GM23338 (cell line): ENCODE data around the gene EIF4G3. TPM values are rescaled to one million over a fixed set of nuclear protein-coding genes. Genes with fewer than 3 reads are reported as not detected.

Experiments used
- ATAC-seq: fragments of 200-7000 bp; cut with Tn5 transposase; 3 replicates; pipeline ENCODE4 v1.9.1; 2020
- DNase-seq: peaks from one replicate; pipeline ENCODE4 v3.0.0-alpha.2; 2015; ENCODE audit warnings: low spot score
- H2AFZ ChIP-seq: fragments of 200-600 bp; sonication (generic); 2 replicates; pipeline ENCODE4 v1.8.0; 2016; ENCODE audit warnings: antibody characterized with exemption, mild to moderate bottlenecking, moderate library complexity
- H3F3A ChIP-seq: fragments of 200-600 bp; sonication (generic); replicated peaks from 2 replicates; pipeline ENCODE4 v1.8.0; 2017; ENCODE audit warnings: antibody characterized with exemption, mixed run types, low read depth
- H3K27ac ChIP-seq: fragments of 200-600 bp; sonication (generic); 2 replicates; pipeline ENCODE4 v1.6.1; 2016; ENCODE audit warnings: low read depth
- H3K27me3 ChIP-seq: fragments of 200-600 bp; sonication (generic); 2 replicates; pipeline ENCODE4 v1.8.0; 2016; ENCODE audit warnings: mild to moderate bottlenecking, mixed run types, moderate library complexity; ENCODE audit not compliant: insufficient read depth
- H3K36me3 ChIP-seq: fragments of 200-600 bp; sonication (generic); 2 replicates; pipeline ENCODE4 v1.8.0; 2016; ENCODE audit warnings: mild to moderate bottlenecking; ENCODE audit not compliant: insufficient read depth
- H3K4me1 ChIP-seq: fragments of 200-600 bp; sonication (generic); 2 replicates; pipeline ENCODE4 v1.8.0; 2016; ENCODE audit warnings: mild to moderate bottlenecking, moderate library complexity; ENCODE audit not compliant: insufficient read depth
- H3K4me2 ChIP-seq: fragments of 200-600 bp; sonication (generic); 2 replicates; pipeline ENCODE4 v1.7.1; 2017; ENCODE audit warnings: mixed run types
- H3K4me3 ChIP-seq: fragments of 200-600 bp; sonication (generic); 2 replicates; pipeline ENCODE4 v1.6.1; 2016; ENCODE audit warnings: mixed run types
- H3K79me2 ChIP-seq: fragments of 200-600 bp; sonication (generic); replicated peaks from 2 replicates; pipeline ENCODE4 v1.8.0; 2017; ENCODE audit warnings: mild to moderate bottlenecking; ENCODE audit not compliant: insufficient read depth
- H3K9me2 ChIP-seq: fragments of 200-600 bp; sonication (generic); 2 replicates; pipeline ENCODE4 v1.8.0; 2017; ENCODE audit not compliant: insufficient read depth
- H4K20me1 ChIP-seq: fragments of 200-600 bp; sonication (generic); replicated peaks from 2 replicates; pipeline ENCODE4 v1.8.0; 2017; ENCODE audit warnings: mild to moderate bottlenecking; ENCODE audit not compliant: insufficient read depth
- H3K27ac Mint-ChIP-seq: 2 replicates; pipeline ENCODE4 v1.8.0; 2020; ENCODE audit warnings: inconsistent platforms, mild to moderate bottlenecking, moderate library complexity, mixed read lengths
- H3K27me3 Mint-ChIP-seq: 3 replicates; pipeline ENCODE4 v1.8.0; 2022; ENCODE audit warnings: low read depth, mild to moderate bottlenecking, moderate library complexity, mixed read lengths, inconsistent platforms; ENCODE audit not compliant: insufficient read depth, poor library complexity
- H3K36me3 Mint-ChIP-seq: 3 replicates; pipeline ENCODE4 v1.8.0; 2021; ENCODE audit warnings: low read depth, mild to moderate bottlenecking, inconsistent platforms, moderate library complexity, mixed read lengths
- H3K4me1 Mint-ChIP-seq: 3 replicates; pipeline ENCODE4 v1.8.0; 2020; ENCODE audit warnings: mild to moderate bottlenecking, inconsistent platforms, mixed read lengths
- H3K4me3 Mint-ChIP-seq: 3 replicates; pipeline ENCODE4 v1.8.0; 2021; ENCODE audit warnings: moderate library complexity, mild to moderate bottlenecking, inconsistent platforms, mixed read lengths
- H3K9me3 Mint-ChIP-seq: 3 replicates; pipeline ENCODE4 v1.8.0; 2020; ENCODE audit warnings: moderate library complexity, mild to moderate bottlenecking, inconsistent platforms, mixed read lengths
- CREB1 ChIP-seq: fragments of 250-450 bp; sonication (Bioruptor Pico); IDR thresholded peaks from 2 replicates; pipeline ENCODE4 v1.5.0; 2020; ENCODE audit warnings: low read depth, mild to moderate bottlenecking, moderate library complexity
- EZH2 ChIP-seq: fragments of 200-600 bp; sonication (generic); IDR thresholded peaks from one replicate; pipeline ENCODE4 v1.8.0; 2017; ENCODE audit warnings: antibody characterized with exemption, mild to moderate bottlenecking, low read depth; ENCODE audit not compliant: unreplicated experiment
- EZH2phosphoT487 ChIP-seq: fragments of 200-600 bp; sonication (generic); IDR thresholded peaks from one replicate; pipeline ENCODE4 v1.8.1; 2018; ENCODE audit warnings: antibody characterized with exemption; ENCODE audit not compliant: unreplicated experiment
- NANOG ChIP-seq: IDR thresholded peaks from 2 replicates; pipeline ENCODE4 v1.6.1; 2016; ENCODE audit warnings: antibody characterized with exemption, borderline replicate concordance
- POLR2AphosphoS5 ChIP-seq: IDR thresholded peaks from 2 replicates; pipeline ENCODE4 v1.6.1; 2016; ENCODE audit warnings: antibody characterized with exemption, low read depth
- STAT1 ChIP-seq: IDR thresholded peaks from one replicate; pipeline ENCODE4 v1.6.1; 2016; ENCODE audit warnings: antibody characterized with exemption; ENCODE audit not compliant: unreplicated experiment
- ZNF114 ChIP-seq: fragments of 250-450 bp; sonication (Bioruptor Pico); IDR thresholded peaks from 2 replicates; pipeline ENCODE4 v1.5.0; 2020; ENCODE audit warnings: mild to moderate bottlenecking, moderate library complexity
- ZNF331 ChIP-seq: fragments of 250-450 bp; sonication (Bioruptor Pico); IDR thresholded peaks from 2 replicates; pipeline ENCODE4 v1.5.0; 2020; ENCODE audit warnings: low read depth, mild to moderate bottlenecking, moderate library complexity
- polyA plus RNA-seq: library from polyadenylated mRNA; unstranded; fragments of >200 nt; fragmentation: Nextera tagmentation; extraction: Ambion mirVana; gene quantifications from 2 replicates; pipeline ENCODE4 v1.2.1, GENCODE V29; 2016
- total RNA-seq: library from RNA; depleted of rRNA; stranded (reverse); fragments of >200 nt; shearing (Covaris generic); gene quantifications from 2 replicates; pipeline ENCODE4 v1.2.3, GENCODE V29; 2014
- TF ChIP-seq, protein P1 (sequence below): IDR thresholded peaks from one replicate; pipeline ENCODE4 v1.6.1; 2018; ENCODE audit warnings: antibody characterized with exemption; ENCODE audit not compliant: unreplicated experiment
- TF ChIP-seq, protein P2 (sequence below): fragments of 250-450 bp; sonication (Bioruptor Pico); IDR thresholded peaks from 2 replicates; pipeline ENCODE4 v1.5.0; 2020; ENCODE audit warnings: mild to moderate bottlenecking, moderate library complexity

Gene EIF4G3
- total and polyA plus RNA-seq, 2 experiments from 2014 or later = 37.9 to 68.1 TPM

DNA sequence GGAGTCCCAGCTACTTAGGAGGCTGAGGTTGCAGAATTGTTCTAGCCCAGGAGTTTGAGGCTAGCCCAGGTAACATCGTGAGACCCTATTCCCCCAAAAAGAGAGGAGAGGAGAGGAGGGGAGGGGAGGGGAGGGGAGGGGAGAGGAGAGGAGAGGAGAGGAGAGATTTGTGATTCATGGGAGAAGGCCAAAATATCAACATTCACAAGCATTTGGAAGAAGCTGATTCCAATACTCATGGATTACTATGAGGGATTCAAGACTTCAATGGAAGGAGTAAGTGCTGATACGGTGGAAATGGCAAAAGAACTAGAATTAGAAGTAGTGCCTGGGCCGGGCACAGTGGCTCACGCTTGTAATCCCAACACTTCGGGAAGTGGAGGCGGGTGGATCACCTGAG lies 187.8 kb downstream of the EIF4G3 start:
- Mint-ChIP-seq H3K36me3 (no peaks in the 10 kb centered on the region), H3K27ac (no peak overlapping the region), H3K9me3 (no peaks in the 10 kb centered on the region), H3K4me3 (no peak overlapping the region), H3K4me1 (peaks cover 16% of the 10 kb centered on the region), H3K27me3 (peaks cover 5% of the 10 kb centered on the region)
- Histone ChIP-seq H3K9me2 (no peaks in the 10 kb centered on the region), H3K4me2 (no peak overlapping the region), H3F3A (no peaks in the 10 kb centered on the region), H3K36me3 (no peaks in the 10 kb centered on the region), H3K27me3 (no peaks in the 10 kb centered on the region), H3K4me1 (peaks cover 14% of the 10 kb centered on the region; the same call in 1 of the 2 replicates), H4K20me1 (peaks cover 12% of the 10 kb centered on the region), H2AFZ (no peak overlapping the region), H3K4me3 (no peak overlapping the region), H3K27ac (no peak overlapping the region), H3K79me2 (peaks cover 24% of the 10 kb centered on the region)
- ATAC-seq = no peak
- DNase-seq = no peak
- TF ChIP-seq NANOG (no peak), EZH2 (no peak), EZH2phosphoT487 (no peak), STAT1 (no peak), CREB1 (CRISPR knock-in tag) (no peak), ZNF331 (CRISPR knock-in tag) (no peak), ZNF114 (no peak), POLR2AphosphoS5 (no peak)
- TF ChIP-seq, protein P1, sequence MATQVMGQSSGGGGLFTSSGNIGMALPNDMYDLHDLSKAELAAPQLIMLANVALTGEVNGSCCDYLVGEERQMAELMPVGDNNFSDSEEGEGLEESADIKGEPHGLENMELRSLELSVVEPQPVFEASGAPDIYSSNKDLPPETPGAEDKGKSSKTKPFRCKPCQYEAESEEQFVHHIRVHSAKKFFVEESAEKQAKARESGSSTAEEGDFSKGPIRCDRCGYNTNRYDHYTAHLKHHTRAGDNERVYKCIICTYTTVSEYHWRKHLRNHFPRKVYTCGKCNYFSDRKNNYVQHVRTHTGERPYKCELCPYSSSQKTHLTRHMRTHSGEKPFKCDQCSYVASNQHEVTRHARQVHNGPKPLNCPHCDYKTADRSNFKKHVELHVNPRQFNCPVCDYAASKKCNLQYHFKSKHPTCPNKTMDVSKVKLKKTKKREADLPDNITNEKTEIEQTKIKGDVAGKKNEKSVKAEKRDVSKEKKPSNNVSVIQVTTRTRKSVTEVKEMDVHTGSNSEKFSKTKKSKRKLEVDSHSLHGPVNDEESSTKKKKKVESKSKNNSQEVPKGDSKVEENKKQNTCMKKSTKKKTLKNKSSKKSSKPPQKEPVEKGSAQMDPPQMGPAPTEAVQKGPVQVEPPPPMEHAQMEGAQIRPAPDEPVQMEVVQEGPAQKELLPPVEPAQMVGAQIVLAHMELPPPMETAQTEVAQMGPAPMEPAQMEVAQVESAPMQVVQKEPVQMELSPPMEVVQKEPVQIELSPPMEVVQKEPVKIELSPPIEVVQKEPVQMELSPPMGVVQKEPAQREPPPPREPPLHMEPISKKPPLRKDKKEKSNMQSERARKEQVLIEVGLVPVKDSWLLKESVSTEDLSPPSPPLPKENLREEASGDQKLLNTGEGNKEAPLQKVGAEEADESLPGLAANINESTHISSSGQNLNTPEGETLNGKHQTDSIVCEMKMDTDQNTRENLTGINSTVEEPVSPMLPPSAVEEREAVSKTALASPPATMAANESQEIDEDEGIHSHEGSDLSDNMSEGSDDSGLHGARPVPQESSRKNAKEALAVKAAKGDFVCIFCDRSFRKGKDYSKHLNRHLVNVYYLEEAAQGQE = no peak
- TF ChIP-seq, protein P2, sequence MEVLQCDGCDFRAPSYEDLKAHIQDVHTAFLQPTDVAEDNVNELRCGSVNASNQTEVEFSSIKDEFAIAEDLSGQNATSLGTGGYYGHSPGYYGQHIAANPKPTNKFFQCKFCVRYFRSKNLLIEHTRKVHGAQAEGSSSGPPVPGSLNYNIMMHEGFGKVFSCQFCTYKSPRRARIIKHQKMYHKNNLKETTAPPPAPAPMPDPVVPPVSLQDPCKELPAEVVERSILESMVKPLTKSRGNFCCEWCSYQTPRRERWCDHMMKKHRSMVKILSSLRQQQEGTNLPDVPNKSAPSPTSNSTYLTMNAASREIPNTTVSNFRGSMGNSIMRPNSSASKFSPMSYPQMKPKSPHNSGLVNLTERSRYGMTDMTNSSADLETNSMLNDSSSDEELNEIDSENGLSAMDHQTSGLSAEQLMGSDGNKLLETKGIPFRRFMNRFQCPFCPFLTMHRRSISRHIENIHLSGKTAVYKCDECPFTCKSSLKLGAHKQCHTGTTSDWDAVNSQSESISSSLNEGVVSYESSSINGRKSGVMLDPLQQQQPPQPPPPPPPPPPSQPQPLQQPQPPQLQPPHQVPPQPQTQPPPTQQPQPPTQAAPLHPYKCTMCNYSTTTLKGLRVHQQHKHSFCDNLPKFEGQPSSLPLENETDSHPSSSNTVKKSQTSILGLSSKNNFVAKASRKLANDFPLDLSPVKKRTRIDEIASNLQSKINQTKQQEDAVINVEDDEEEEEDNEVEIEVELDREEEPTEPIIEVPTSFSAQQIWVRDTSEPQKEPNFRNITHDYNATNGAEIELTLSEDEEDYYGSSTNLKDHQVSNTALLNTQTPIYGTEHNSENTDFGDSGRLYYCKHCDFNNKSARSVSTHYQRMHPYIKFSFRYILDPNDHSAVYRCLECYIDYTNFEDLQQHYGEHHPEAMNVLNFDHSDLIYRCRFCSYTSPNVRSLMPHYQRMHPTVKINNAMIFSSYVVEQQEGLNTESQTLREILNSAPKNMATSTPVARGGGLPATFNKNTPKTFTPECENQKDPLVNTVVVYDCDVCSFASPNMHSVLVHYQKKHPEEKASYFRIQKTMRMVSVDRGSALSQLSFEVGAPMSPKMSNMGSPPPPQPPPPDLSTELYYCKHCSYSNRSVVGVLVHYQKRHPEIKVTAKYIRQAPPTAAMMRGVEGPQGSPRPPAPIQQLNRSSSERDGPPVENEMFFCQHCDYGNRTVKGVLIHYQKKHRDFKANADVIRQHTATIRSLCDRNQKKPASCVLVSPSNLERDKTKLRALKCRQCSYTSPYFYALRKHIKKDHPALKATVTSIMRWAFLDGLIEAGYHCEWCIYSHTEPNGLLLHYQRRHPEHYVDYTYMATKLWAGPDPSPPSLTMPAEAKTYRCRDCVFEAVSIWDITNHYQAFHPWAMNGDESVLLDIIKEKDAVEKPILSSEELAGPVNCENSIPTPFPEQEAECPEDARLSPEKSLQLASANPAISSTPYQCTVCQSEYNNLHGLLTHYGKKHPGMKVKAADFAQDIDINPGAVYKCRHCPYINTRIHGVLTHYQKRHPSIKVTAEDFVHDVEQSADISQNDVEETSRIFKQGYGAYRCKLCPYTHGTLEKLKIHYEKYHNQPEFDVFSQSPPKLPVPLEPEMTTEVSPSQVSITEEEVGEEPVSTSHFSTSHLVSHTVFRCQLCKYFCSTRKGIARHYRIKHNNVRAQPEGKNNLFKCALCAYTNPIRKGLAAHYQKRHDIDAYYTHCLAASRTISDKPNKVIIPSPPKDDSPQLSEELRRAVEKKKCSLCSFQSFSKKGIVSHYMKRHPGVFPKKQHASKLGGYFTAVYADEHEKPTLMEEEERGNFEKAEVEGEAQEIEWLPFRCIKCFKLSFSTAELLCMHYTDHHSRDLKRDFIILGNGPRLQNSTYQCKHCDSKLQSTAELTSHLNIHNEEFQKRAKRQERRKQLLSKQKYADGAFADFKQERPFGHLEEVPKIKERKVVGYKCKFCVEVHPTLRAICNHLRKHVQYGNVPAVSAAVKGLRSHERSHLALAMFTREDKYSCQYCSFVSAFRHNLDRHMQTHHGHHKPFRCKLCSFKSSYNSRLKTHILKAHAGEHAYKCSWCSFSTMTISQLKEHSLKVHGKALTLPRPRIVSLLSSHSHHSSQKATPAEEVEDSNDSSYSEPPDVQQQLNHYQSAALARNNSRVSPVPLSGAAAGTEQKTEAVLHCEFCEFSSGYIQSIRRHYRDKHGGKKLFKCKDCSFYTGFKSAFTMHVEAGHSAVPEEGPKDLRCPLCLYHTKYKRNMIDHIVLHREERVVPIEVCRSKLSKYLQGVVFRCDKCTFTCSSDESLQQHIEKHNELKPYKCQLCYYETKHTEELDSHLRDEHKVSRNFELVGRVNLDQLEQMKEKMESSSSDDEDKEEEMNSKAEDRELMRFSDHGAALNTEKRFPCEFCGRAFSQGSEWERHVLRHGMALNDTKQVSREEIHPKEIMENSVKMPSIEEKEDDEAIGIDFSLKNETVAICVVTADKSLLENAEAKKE (CRISPR knock-in tag) = no peak
